HG03469 (cell line): ENCODE measurements around the gene TUBA4A.
A peak's percentile ranks its signal among the peaks of the same experiment; 100 is the strongest.
"Not testable (repeated sequence)": the region's sequence is repeated elsewhere in the genome, so short reads cannot be mapped to it uniquely, and the experiment has no call there.

Experiments used
- ATAC-seq: cut with Tn5 transposase; IDR thresholded peaks from one replicate; pipeline ENCODE4 v1.9.1; 2021; ENCODE audit warnings: mild to moderate bottlenecking, moderate library complexity, moderate number of reproducible peaks; ENCODE audit not compliant: unreplicated experiment

Gene TUBA4A

DNA sequence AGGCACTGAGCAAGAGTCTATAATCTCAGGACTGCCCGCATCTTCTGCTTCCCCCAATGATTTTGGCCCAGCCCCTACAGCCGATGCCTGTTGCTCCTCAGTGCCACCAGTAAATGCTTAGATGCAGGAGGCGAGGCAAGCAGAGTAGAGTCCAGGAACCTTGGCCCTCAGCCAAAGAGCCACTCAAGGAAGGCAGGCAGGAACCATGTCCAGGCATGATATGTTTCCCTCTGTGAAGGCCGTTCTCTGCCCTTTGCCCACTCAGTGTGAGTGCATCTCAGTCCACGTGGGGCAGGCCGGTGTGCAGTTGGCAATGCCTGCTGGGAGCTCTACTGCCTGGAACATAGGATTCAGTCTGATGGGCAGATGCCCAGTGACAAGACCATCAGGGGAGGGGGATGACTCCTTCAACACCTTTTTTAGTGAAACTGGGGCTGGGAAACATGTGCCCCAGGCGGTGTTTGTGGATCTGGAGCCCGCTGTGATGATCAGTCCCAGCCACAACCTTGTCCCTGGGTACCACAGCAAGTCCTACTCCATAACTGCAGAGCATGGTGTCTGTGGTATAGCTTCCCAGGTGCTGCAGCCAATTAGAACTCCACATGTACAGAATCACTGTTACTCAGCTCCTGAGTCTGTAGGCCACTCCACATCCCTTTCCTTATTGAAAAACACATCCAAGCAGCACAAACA, 15.8 kb upstream of the TUBA4A start:
- ATAC-seq: no peak

DNA sequence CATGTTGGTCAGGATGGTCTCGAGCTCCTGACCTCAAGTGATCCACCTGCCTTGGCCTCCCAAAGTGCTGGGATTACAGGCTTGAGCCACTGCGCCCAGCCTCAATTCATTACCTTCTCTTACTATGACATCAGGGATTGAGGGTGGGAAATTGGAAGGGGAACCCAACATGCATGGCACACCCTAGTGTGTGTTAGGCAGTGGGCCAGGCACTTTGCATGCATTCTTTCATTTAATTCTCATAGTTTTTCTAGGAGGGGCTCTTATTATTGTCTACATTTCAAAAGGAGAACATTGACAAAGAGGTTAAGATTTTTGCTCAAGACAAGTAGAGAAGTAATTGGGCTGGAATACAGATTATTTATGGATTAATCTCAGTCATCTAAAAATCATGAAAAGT, 14.6 kb upstream of the TUBA4A start:
- no peak for ATAC-seq

DNA sequence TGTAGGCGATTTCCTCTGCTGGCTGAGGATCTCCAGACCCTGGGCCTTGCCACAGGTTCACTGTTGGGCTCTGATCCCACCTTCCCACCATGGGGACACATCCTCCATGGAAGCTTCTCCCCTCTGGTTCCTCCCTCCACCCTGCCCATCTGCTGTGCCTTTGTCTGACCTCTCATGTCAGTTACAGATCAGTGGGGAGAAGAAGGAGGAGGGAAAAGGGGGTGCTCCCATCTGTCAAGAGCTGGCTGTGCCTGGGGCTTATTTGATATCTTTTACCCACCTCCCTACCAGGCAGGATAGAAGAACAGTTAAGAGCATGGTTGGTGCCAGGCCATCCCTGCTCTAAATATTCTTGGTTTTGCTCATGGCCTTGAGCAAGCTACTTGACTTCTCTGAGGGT, 13.2 kb upstream of the TUBA4A start:
- no peak for ATAC-seq

DNA sequence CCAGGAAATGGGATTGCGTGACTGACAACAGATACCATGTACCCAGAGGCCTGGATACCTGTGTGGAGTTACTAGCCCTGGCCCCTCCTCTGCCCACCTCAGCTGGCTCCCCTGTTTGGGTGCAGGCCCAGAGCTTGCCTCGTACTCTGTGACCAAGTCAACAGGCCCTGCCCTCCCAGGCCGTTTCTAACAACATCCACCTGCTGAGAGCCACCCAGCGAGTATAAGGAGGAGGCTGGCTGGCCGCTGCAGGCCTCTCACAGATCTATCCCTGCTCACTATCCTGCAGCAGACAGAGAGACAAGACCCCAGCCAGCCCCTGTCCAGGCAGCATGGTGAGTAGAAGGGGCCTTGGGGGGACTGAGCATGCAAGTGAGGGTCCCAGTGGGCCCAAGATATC, 12.5 kb upstream of the TUBA4A start:
- ATAC-seq: no peak

DNA sequence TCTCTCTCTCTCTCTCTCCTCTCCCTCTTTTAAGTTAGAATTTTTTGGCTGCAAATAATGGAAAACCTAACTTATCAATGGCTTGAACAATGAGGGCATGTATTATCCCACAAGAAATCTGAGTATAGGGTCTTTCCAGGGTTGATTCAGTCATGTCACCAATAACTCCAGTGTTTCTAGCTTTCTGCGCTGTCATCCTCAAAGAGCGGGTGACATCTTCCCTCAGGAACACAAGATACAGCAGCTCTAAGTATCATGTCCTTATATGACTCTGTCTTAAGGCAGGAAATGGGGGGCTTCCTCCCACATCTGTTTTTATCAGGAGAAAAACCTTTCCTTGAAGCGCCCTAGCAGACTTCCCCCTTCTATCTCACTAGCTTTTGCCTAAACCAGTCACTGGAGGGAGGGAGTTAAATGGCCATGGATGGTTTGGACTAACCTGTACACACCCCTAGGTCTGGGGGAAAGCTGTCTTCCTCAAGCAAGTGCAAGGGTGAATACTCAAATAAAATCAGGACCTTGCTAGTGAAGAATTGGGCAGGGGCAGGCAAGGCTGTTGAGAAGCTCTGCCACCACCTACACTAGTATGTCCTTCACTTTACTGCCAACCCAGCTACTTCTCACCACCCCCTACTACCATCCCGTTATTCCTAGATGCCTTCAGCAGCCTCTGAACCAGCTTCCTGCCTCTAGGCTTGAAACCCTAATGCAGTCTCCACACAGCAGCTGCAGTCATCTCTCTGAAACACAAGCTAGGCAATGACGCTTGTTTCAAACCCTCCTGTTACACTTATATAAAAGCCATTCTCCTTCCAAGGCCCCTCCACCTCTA, 7.5 kb upstream of the TUBA4A start:
- no peak for ATAC-seq

DNA sequence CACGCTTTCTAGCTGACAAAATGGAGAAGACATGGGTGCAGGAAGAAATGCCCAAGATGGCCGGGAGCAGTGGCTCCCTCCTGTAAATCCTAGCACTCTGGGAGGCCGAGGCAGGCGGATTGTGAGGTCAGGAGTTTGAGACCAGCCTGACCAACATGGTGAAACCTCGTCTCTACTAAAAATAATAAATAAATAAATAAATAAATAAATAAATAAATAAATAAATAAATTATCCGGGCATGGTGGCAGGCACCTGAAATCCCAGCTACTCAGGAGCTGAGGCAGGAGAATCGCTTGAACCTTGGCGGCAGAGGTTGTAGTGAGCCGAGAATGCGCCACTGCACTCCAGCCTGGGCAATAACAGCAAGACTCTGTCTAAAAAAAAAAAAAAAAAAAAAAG, 5.2 kb upstream of the TUBA4A start:
- ATAC-seq: not testable (repeated sequence)

DNA sequence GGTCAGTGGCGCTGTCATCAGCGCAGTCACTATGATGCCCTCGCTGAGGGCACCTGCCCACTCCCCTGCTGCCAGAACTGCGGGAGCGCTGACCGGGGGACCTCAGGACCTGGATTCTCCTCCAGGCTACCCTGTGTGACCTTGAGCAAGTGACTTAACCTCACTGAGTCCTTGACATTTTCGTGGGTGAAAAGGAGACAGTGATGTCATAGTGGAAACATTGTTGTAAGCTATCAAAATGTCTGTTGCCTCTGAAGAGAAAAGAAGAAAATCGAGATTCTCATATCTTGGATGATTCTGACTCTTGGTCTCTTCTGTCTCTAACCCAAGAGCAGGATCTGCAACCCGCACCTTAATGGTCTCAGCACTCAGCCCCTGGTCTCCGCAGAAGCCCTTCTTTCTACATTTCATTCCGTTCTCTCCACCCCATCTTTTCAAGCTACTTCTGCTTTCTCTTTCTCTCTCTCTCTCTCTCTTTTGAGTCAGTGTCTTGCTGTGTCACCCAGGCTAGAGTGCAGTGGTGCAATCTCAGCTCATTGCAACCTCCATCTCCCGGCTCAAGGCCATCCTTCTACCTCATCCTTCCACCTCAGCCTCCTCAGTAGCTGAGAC, 978 bp upstream of the TUBA4A start:
- peak; percentile 15 for ATAC-seq

DNA sequence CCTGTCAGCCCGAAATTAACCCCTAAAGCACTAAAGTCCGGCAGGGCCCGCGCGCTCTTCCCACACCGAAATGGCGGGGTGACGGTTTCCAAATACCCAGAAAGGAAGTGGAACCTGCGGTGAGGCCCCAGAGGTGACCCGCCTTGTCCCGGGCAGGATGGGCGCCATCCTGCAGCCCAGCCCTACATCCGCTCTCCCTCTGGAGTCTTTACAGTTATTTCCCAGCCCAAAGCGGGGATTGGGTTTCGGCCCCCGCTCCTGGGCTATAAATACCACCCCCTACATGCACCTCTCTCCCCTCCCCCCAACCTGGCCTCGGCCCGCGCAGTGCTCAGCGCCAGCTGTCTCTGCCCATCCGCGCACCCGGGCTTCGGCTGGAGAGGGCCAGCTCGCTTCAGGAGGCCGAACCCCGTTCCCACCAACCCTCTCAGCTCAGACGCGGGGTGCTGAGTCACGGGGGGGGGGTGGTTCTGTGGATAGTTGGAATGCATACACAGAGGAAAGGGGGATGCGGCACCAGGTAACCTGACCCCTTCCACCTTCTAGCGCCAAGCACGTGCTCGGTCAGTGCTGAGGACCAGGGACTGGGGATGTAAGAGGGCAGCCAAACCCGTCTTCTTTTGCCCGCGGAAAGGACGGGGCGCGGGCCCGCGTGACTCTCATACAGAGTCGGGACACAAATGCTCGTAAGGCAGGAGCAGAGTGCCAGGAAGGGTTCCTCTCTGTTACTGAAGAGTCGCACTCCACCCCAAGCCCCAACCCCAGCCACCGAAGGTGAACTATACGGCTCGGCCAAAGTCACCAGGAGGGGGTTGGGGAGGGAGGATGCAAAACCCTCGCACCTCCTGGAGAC, 592 bp downstream of the TUBA4A start, which contains the start of gene TUBA4B:
Gene TUBA4B (plus strand): TSS at position 344 of the 853 bp plus-strand sequence. CDS start 165 bp downstream, at position 509.
- no peak for ATAC-seq

DNA sequence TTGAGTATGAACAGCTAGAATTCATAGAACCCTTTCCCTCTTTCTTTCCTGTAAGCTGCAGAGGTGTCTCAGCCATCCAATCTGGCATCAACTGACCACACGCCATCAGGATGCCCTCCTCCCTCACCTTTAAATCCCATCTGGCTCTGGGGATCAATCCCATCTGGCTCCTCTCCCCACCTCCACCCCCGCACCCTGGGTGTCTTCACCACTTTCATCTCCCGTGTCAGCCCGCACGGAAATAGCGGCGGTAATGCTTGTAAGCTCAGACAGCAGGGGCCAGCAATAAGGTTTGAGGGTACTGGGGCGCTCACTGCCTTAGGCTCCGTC, 1.2 kb downstream of the TUBA4A start:
- ATAC-seq: no peak

DNA sequence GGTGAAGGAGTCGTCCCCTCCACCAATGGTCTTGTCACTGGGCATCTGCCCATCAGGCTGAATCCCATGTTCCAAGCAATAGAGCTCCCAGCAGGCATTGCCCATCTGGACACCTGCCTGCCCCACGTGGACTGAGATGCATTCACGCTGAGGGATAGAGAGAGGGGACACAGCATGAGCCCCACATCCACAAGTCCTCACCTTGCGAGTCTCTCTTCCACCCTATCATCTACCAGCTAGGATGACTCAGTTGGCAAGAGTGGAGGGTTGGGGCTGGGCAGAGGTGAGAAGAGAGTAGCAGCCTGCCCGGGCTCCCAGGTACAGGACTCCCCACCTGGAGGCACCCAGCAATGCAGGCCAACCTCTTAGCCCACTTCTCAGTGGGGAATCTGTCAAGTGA, 1.6 kb downstream of the TUBA4A start:
- ATAC-seq: no peak

DNA sequence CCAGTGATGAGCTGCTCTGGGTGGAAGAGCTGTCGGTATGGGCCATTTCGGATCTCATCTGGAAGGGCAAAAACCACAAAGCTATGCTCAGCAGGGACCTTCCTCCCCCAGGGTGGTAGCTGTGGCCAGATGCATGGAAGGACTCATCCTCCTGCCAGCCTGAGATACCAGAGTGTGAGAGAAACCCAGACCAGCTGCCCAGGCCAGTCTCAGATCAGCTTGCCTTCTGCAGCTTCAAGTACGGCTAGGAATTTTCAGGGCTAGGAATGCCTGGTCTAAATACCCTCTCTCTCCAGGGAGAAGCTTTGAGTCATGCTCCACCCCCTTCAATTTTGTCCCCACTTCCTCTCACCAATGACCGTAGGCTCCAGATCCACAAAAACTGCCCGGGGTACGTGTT, 2.1 kb downstream of the TUBA4A start:
- ATAC-seq: no peak

DNA sequence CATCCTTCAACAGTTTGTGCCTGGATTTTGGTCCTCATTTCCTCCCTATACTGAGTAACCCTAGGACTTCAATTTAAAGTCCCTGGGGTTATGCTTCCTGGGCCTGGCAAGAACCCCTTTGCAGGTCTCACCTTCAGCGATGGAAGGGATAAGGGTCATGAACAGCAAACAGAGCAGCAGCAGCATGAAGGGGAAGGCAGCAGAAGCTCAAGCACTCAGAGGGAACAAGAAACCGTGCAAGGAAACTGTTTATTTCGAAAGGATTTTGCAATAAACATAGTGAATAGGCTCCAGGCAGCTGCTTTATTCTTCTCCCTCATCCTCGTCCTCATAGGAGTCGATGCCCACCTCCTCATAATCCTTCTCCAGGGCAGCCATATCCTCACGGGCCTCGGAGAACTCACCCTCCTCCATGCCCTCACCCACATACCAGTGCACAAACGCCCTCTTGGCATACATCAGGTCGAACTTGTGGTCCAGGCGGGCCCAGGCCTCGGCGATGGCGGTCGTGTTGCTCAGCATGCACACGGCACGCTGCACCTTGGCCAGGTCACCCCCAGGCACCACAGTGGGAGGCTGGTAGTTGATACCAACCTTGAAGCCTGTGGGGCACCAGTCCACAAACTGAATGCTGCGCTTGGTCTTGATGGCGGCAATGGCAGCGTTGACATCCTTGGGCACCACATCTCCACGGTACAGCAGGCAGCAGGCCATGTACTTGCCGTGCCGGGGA, 3.5 kb downstream of the TUBA4A start:
- ATAC-seq: no peak

DNA sequence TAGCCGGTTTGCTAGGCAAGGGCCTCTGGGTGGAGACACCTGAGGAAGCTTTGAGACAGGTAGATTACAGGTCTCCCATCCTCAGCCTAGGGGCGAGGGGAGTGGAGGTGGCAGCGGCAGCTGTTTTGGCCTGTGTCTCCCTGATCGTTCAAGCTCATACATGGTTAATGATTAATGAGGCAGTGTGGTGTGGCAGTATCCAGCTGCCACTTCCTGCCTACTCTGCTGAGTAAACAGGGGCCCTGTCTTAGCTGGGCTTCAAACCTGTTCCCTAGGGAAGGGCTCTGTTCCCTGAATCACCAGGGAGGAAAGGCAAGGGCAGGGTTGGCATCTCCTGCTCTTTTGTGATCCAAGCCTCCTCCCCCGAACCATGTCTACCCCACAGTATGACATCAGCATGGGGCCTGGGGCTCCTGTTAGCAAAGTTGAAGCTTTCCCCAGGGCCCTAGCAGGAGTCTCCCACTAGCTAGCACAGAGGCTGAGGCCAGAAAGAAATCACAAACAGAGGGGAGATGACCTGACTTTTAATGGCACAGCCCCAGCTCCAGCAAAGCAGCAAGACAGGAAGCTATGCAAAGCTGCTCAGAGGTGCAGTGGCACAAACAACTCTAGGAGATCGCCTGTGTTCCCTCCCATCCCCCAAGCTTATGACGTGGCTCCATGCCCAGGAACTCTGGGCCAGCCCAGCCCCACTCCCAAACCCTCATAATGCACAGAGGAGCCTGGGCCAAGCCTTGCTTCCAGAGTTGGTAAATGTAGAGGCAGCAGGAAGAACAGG, 4.3 kb downstream of the TUBA4A start:
- ATAC-seq: peak; percentile 22

DNA sequence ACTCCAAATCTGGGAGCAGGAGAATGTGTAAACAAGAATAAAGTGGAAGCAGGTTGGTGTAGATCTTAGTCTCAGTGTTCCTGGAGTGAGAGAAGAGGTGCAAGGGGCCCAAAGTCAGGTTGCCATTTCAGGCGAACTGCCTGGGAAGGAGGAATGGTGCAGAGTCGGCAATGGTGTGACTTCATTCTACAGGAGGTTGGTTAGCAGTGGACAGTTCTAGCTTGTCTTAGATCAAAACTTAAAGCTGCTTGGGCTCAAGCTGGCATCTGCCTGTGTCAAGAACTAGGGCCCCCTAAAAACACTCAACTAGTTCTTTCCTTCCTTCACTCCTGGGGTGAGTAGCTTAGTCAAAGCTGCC, 4.9 kb downstream of the TUBA4A start:
- no peak for ATAC-seq

DNA sequence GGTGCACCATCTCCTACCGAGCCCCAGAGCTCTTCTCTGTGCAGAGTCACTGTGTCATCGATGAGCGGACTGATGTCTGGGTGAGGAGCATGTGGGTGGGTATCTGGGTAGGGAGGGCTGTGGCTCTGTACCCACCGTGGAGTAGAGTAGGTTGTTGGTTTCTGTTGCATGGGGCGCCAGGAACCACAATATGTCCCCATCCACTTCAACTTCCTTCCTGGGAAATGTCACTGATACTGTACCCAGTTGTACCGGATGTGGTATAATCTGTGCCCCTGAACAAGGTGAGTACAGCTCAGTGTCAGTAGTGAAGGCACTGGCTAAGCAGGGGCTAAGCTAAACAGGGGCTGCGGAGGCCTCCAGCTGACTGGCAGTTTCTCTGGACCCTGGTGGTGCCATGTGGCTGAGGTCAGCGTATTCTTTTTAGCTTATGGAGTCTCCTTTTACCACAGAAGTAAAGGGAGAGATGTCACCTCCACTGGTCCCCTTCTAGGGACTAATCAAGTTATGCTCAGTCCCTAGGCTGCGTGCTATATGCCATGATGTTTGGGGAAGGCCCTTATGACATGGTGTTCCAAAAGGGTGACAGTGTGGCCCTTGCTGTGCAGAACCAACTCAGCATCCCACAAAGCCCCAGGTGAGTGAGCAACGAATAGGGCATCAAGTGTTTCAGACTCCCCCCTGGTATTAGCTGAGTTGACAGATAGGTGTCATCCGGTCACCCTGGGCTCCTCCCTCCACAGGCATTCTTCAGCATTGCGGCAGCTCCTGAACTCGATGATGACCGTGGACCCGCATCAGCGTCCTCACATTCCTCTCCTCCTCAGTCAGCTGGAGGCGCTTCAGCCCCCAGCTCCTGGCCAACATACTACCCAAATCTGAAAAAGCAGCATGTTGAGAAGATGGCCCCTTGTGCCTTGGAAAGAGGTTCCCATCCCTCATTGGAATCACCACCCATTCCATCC, 5.8 kb downstream of the TUBA4A start:
- no peak for ATAC-seq

DNA sequence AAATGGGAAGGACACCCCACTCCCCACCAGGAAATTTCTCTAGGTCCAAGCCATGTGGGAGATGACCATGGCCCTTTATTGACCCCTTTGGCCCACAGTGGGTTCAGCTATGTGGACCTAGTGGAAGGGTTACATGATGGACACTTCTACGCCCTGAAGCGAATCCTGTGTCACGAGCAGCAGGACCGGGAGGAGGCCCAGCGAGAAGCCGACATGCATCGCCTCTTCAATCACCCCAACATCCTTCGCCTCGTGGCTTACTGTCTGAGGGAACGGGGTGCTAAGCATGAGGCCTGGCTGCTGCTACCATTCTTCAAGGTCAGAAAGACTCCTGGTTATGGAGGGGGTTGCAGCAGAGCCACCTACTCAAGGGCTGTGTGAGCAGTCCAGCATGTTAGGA, 7.2 kb downstream of the TUBA4A start:
- ATAC-seq: no peak

DNA sequence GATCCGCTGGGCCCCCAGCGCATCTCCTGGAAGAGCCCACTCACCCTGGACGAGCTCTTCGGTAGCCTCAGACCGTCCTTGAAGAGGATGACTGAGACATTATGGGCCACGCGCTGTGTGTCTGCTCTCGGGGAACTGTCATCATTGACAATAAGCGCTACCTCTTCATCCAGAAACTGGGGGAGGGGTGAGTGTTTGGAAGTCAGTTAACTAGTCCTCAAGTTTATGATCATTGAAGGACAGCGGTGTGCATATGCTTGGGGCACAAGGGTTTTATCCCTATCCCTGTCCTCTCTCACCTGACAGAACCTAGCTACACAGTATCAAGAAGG, 7.9 kb downstream of the TUBA4A start:
- no peak for ATAC-seq

DNA sequence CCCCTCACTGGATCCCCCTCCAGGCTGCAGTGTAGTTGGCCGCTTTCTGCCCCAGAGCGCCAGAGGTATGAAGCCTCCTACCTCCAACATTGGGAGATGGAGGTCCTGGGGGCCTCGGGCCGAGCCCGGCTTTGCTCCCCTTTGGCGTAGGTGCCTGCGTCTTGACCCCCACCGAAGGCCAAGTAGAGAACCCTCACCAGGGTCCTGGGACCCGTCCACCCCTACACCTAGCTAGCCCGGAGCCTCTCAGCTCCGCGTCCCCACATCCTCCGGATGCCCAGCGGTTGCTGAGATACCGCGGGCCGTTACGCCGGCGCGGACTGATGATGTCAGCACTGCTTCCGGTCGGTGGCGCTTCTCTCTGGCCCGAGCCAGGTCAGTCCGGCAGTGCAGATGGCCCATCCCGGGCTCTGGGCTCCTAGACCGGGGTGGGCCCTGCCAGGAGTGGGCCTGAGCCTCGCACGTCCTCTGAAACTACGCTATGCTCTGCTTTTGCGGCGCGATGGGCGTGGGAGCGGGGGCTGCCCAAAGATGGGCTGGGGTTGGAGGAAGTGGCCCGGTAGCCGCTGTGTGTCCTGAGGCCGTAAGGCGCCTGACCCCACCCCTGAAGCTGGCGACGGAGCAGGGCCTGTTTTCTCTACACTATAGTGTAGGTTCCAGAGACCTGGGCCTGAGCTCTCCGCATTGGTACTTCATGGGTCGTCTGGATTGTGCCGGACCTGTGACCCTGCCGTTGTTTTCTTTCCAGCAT, 8.4 kb downstream of the TUBA4A start, which contains the start of the genes GLB1L and STK16:
Gene GLB1L (minus strand): TSS at position 297 of the 751 bp plus-strand sequence. CDS start 1,871 bp downstream, outside the sequence.
Gene STK16 (plus strand): TSS at position 332 of the 751 bp plus-strand sequence. CDS start 521 bp downstream, outside the sequence.
- peak; percentile 57 for ATAC-seq
